H7 (cell line): ENCODE data around the gene UBE2N. TPM values are rescaled to one million over a fixed set of nuclear protein-coding genes. Genes with fewer than 3 reads are reported as not detected.

ENCODE experiments used
- DNase-seq: peaks from one replicate; pipeline ENCODE4 v3.0.0; 2012
- H3K27me3 ChIP-seq: 2 replicates; pipeline ENCODE4 v1.6.0; 2011; ENCODE audit warnings: mild to moderate bottlenecking, low read length; ENCODE audit not compliant: control insufficient read depth, insufficient read depth
- H3K36me3 ChIP-seq: replicated peaks from 2 replicates; pipeline ENCODE4 v1.5.1; 2011; ENCODE audit warnings: low read length; ENCODE audit not compliant: control insufficient read depth, insufficient read depth
- H3K4me3 ChIP-seq: 2 replicates; pipeline ENCODE4 v1.5.1; 2011; ENCODE audit warnings: low read depth, mild to moderate bottlenecking, control low read depth, low read length, moderate library complexity; ENCODE audit not compliant: insufficient read depth
- total RNA-seq: library from RNA; depleted of rRNA; stranded (reverse); fragments of >200 nt; shearing (Covaris generic); gene quantifications from 2 replicates; pipeline ENCODE4 v1.2.3, GENCODE V29; 2014; rRNA removed

Gene UBE2N
- total RNA-seq: 324 and 342 TPM in 2 replicates

- Histone ChIP-seq H3K27me3 (no peaks in the 10 kb centered on the region), H3K36me3 (no peaks in the 10 kb centered on the region), H3K4me3 (peak within 1 kb of the TSS; percentile 94)
- peak; percentile 97 for DNase-seq
Measured at GRCh38 chr12:93441617-93442410, at the start of gene UBE2N. TSS of gene UBE2N (minus strand) at chr12:93441947. CDS start at chr12:93441884, 63 bp downstream.

GRCh38 chr12:93484315-93484981 lies 42.7 kb upstream of the UBE2N start:
- Histone ChIP-seq H3K36me3 (peaks cover 34% of the 10 kb centered on the region), H3K4me3 (no peak overlapping the region), H3K27me3 (no peaks in the 10 kb centered on the region)
- DNase-seq: no peak

GRCh38 chr12:93483151-93483807 lies 41.5 kb upstream of the UBE2N start:
- peaks cover 30% of the 10 kb centered on the region for H3K36me3 ChIP-seq
- no peaks in the 10 kb centered on the region for H3K27me3 ChIP-seq
- no peak for DNase-seq
- H3K4me3 ChIP-seq: no peak overlapping the region

GRCh38 chr12:93482721-93483120 lies 41.0 kb upstream of the UBE2N start:
- H3K4me3 ChIP-seq: no peak overlapping the region
- H3K36me3 ChIP-seq: peaks cover 33% of the 10 kb centered on the region
- H3K27me3 ChIP-seq: no peaks in the 10 kb centered on the region
- no peak for DNase-seq

- Histone ChIP-seq H3K27me3 (no peaks in the 10 kb centered on the region), H3K4me3 (no peak overlapping the region), H3K36me3 (peaks cover 20% of the 10 kb centered on the region)
- no peak for DNase-seq
Measured at GRCh38 chr12:93476555-93476954, 34.8 kb upstream of the UBE2N start.

GRCh38 chr12:93469386-93469785 lies 27.6 kb upstream of the UBE2N start:
- no peak for DNase-seq
- H3K36me3 ChIP-seq: peaks cover 11% of the 10 kb centered on the region
- no peak overlapping the region for H3K4me3 ChIP-seq
- no peaks in the 10 kb centered on the region for H3K27me3 ChIP-seq

- Histone ChIP-seq H3K4me3 (peak overlapping the region; percentile 63), H3K36me3 (peaks cover 9% of the 10 kb centered on the region), H3K27me3 (no peaks in the 10 kb centered on the region)
- DNase-seq: no peak
Measured at GRCh38 chr12:93468008-93468371, 26.2 kb upstream of the UBE2N start.

- Histone ChIP-seq H3K27me3 (no peaks in the 10 kb centered on the region), H3K4me3 (peak within 1 kb of the TSS; percentile 63), H3K36me3 (peaks cover 9% of the 10 kb centered on the region)
- DNase-seq: peak; percentile 86
Measured at GRCh38 chr12:93467351-93468007, 25.7 kb upstream of the UBE2N start, which contains the start of gene MRPL42. TSS of gene MRPL42 (plus strand) at chr12:93467514. CDS start at chr12:93469286, 1,772 bp downstream.

GRCh38 chr12:93466625-93467350 lies 25.0 kb upstream of the UBE2N start:
- no peaks in the 10 kb centered on the region for H3K27me3 ChIP-seq
- H3K36me3 ChIP-seq: peaks cover 8% of the 10 kb centered on the region
- H3K4me3 ChIP-seq: no peak overlapping the region; the same call in 1 of the 2 replicates
- DNase-seq: no peak

GRCh38 chr12:93465841-93466240 lies 24.1 kb upstream of the UBE2N start:
- Histone ChIP-seq H3K4me3 (no peak overlapping the region), H3K27me3 (no peaks in the 10 kb centered on the region), H3K36me3 (peaks cover 4% of the 10 kb centered on the region)
- DNase-seq: no peak

GRCh38 chr12:93461503-93461902 lies 19.8 kb upstream of the UBE2N start:
- H3K4me3 ChIP-seq: no peak overlapping the region
- no peaks in the 10 kb centered on the region for H3K36me3 ChIP-seq
- no peaks in the 10 kb centered on the region for H3K27me3 ChIP-seq
- DNase-seq: no peak

GRCh38 chr12:93460902-93461301 lies 19.2 kb upstream of the UBE2N start:
- DNase-seq: no peak
- H3K27me3 ChIP-seq: no peaks in the 10 kb centered on the region
- H3K36me3 ChIP-seq: no peaks in the 10 kb centered on the region
- no peak overlapping the region for H3K4me3 ChIP-seq

- H3K4me3 ChIP-seq: no peak overlapping the region
- no peaks in the 10 kb centered on the region for H3K27me3 ChIP-seq
- DNase-seq: no peak
- no peaks in the 10 kb centered on the region for H3K36me3 ChIP-seq
Measured at GRCh38 chr12:93460003-93460402, 18.3 kb upstream of the UBE2N start.

- H3K36me3 ChIP-seq: no peaks in the 10 kb centered on the region
- no peak overlapping the region for H3K4me3 ChIP-seq
- no peaks in the 10 kb centered on the region for H3K27me3 ChIP-seq
- DNase-seq: no peak
Measured at GRCh38 chr12:93459097-93459496, 17.4 kb upstream of the UBE2N start.
